NCI-H446 treated with DMSO at 0.1 percent for 48 hours (cell line): ENCODE results near the gene UCK1.
"Not testable (repeated sequence)": the region's sequence is repeated elsewhere in the genome, so short reads cannot be mapped to it uniquely, and the experiment has no call there.

ENCODE experiments used
- DNase-seq: peaks from one replicate; lab custom pipeline; 2025; lab: John Stamatoyannopoulos, UW

The UCK1 gene

GRCh38 chr9:131554087-131554842, 23.2 kb upstream of the UCK1 start:
- no peak for DNase-seq

DNA sequence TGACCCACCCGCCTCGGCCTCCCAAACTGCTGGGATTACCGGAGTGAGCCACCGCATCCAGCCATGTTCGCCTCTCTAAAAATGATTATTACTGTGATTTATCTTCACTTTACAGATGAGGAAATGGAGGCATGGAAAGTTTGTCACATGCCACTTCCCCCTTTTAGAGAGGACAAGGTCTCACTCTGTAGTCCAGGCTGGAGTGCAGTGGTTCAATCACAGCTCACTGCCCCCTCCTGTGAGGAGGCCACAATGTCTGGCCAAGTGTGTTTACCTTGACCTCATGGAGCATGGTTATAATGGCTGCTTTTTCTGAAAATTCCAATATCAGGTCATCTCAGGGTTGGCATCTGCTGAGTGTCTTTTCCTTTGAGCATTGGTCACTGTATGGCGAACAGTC, 21.0 kb upstream of the UCK1 start:
- DNase-seq, result no peak

- DNase-seq, result not testable (repeated sequence)
Observed at GRCh38 chr9:131550465-131550864, 19.4 kb upstream of the UCK1 start.

DNA sequence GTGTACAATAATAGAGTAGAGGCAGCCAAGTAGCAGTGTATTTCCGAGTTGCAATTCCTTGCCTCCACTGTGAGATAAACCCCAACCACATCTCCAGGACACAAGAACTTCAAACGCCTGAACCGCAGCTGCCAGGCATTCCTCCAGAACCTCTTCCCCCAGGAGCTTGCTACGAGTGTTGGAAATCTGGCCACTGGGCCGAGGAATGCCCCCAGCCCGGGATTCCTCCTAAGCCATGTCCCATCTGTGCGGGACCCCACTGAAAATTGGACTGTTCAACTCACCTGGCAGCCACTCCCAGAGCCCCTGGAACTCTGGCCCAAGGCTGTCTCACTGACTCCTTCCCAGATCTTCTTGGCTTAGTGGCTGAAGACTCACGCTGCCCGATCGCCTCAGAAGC, 18.1 kb upstream of the UCK1 start:
- DNase-seq, result not testable (repeated sequence)

DNA sequence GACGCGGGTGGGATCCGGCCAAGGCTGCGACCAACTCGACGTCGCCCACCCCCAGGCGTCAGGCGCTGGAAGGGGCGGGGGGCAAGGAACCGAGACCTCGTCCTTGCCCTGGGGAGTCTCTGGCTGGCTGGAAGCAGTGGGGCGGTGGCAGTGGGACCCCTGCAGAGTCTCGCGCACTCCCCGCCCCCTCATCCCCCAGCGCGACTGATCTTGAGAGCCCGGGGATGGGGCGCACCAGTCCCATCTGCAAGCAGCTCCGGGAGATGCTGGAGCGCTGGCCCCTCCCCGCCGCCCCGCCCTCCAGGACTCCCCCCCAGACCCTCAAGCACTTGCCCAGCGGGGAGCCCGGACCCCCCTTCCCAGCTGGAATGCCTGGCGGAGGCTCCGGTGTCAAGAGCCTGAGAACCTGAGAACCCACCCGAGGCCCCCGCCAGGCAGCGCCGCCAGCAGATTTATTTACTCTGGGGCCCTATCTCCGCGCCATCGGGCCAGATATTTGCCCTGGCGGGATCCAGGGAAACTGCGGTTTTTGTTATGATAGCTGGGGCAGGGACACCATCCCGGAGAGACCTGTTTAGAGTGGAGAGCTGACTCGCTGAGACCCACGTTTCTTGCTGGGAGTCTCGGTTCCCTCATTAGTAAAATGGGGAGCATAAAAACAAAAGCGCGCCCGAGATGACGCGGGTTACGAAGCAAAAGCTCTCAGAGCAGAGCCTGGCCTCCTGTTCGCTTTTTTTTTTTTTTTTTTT, 15.4 kb upstream of the UCK1 start:
- no peak for DNase-seq

- no peak for DNase-seq
Observed at GRCh38 chr9:131545786-131546335, 14.8 kb upstream of the UCK1 start.

DNA sequence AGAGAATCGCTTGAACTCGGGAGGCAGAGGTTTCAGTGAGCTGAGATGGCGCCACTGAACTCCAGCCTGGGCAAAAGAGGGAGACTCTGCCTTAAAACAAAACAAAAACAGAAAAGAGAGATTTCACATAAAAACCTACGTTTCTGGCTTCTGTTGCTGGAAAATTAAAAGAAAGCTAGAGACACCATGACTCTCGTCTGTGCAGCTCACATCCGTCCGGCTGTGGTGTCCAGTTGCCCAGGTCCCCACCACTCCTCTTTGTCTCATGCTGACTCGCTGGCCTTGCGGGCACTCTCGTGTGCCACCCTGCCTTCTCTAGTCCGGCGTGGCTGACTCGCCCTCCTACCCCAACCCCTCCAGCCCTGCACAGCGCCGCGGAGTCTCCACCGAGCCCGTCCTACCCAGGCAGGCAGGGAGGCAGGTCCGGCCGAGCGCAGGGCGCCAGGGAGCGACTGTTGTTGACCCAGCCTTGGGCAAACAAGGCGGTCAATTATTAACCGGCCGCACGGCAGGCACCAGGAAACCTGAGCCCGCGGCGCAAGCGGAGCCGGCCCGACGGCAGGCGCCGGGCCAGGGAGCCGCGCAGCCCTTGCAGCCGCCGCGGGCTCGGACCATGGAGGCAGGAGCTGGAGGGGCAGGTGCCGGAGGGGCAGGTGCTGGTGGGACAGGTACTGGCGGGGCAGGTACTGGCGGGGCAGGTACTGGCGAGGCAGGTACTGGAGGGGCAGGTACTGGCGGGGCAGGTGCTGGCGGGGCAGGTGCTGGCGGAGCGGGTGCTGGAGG, 14.1 kb upstream of the UCK1 start, which contains the start of gene PRRT1B:
PRRT1B (plus strand) TSS at position 521 of the 783 bp plus-strand sequence; CDS start at position 614, 93 bp downstream.
- no peak for DNase-seq

DNA sequence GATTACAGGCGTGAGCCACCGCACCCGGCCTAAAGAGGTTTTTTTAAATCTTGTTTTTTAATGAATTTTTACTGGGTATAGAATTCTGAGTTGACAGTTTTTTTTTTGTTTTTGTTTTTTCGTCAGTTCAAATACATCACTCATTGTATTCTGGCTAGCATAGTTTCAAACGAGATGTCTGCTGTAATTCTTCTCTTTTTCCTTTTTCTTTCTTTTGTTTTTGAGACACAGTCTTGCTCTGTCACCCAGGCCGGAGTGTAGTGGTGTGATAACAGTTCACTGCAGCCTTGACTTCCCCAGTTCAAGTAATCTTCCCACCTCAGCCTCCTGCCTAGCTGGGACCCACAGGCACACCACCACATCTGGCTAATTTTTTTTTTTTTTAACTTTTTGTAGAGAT, 12.1 kb upstream of the UCK1 start:
- no peak for DNase-seq

- no peak for DNase-seq
Observed at GRCh38 chr9:131539223-131539923, 8.3 kb upstream of the UCK1 start.

- DNase-seq, result no peak
Observed at GRCh38 chr9:131537946-131538345, 6.9 kb upstream of the UCK1 start.

DNA sequence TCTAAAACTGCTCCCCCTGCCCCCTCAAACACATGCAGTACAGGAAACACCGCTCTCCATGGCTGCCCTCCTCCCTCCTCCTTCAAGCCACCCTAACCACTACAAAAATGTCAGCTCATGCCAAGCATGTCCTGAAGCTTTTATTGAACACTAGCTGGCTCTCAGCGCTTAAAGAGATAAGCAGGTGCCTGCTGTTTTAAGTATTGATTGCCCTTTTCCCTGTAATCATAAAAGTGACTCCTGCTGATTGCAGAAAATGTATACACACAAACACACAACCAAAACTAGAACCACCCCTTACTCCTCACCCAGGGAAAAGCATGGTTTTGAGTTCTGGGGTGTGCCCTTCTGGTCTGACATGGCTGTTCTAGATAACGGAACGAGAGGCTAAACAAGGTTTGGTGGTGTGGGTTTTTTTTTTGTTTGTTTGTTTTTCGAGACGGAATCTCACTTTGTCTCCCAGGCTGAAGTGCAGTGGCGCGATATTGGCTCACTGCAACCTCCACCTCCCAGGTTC, 3.7 kb upstream of the UCK1 start:
- DNase-seq, result no peak

DNA sequence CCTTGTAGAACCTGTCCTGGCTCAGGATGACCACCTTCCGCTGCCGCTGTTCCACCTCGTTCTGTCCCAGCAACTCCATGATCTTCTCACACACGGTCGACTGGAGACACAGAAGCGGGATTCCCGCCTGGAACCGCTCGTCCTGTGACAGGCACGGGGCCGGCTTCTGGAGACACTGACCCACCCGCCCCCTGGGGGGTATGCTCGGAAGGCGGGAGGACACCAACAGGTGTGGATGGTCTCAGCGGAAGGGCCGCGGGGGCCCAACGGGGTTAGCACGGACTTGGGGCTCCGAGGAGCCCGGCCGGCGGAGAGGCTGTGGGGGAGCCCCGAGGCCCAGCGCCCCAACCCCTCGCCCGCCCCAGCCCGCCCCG, 530 bp downstream of the UCK1 start:
- DNase-seq, result no peak

DNA sequence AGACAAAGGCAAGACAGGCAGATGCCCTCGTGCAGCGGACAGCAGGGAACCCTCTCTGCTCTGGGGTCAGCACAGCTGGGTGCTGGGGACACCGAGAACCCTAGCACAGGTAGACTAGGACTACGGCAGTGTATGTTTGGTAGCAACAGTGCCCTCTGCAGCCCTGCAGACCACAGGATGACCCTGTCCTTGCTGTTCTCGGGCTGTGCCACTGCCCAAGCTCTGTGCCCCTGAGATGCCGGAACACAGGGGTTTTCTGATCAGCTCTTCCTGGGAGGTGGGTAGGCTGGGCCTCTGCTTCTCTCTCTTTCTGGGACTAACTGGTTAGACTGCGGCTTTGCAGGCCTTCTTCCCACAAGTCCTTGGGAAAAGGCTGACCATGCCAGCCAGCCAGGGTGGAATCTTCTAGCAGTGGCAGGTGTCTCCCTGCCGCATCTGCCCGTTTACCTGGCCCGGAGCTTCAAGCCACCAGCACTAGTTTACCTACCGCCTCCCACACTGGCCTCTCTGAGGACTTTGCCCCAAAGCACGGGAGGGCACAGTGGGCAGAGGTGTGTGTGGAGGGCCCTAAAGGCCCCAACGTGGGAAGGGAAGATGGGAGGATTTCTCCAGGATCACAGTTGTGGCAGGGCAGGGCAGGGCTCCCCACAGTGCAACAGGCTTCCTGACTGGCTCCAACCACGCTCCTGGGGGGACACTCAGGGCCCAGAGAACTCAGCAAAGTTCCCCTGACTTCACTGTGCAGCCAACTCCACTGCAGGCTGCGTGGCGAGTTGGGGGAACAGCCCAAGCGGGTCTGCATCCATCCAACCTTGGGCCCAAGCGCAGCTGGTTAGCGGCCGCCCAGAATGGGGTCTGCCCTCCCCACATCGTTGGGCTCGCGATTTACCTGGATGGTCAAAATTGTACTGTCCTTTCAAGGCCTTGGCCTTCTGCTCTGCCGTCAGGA, 1.2 kb downstream of the UCK1 start:
- DNase-seq, result no peak

DNA sequence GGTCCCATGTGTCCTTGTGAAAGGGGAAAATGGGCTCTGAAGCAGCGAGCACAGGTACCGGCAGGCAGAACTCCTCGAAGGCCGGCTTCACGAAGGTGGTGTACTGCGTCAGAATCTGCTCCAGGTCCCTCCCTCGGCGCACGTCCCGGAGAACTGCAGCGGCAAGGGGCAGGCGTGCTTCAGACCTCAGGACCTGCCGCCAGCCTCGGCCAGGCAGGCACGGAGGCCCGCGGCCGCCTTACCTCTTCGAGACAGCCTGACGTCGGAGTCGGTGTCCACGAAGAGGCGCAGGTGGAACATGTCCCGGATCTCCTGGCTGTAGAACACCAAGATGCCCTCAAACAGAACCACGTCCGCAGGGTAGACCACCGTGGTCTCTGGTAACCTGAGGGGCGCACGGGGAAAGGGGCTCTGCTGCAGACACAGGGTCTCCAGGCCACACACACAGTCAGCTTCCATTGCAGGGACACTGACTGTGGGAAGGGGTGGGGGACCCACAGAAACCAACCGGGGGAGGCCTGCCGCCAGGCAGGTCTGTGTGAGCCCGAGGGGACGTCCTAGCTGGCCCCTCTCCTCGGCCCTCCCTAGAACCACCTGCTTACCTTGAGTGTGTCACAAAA, 2.1 kb downstream of the UCK1 start:
- DNase-seq, result no peak

DNA sequence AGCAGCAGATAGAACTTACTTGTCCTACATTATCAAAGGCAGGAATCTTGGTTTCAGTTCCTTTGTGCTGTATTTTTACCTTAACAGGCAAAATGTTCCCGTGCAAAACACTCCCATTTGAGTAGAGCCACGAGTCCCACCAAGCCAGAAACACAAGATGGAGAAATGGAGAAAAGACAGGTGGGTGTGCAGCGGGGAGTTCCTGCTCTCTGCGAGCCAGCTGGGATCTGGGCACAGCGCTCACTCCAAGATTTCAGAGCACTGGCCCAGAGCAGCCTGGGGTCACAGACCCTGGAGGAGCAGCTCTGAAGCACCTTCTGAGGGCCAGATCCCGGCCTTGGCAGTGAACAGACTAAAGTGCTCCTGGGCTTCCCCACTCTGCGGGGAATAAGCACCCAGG, 2.9 kb downstream of the UCK1 start:
- no peak for DNase-seq

- DNase-seq, result no peak
Observed at GRCh38 chr9:131525643-131526565, 5.2 kb downstream of the UCK1 start.

DNA sequence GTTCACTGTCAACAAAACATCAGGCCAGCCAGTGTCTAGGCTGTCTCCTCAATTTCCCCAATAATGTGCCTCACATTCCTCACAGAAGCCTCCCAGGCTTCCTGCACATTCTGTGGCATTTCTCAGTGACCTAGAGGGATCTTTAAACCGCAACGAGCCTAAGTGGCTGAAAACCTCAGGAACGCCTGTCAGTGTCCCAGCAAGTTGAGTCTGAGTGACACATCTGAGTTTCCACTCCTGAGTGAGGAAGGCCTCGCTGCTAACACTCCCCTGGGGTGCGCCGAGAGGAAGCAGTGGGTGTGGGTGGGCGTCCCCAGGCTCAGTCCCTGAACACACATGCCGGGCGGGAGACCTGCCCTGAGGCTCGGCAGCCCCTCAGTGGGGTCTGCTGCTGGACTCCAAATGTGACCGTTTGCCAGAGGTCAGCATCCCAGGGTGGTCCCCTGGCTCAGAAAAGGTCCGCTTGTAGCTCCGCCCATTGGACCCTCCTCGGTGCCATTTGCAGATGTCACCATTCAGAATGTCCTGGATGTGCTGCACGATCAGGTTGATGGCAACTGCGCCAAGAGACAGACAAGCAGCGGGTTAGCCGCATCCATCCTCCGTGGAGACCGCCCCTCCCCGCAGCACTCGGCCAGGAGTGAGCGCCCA, 6.3 kb downstream of the UCK1 start:
- DNase-seq, result no peak
